HCT116 (cell line): Measurements from ENCODE around the gene FNDC1. TPM values are rescaled to one million over a fixed set of nuclear protein-coding genes. Genes with fewer than 3 reads are reported as not detected.

Experiments
- ATAC-seq: fragments of 200-7000 bp; cut with Tn5 transposase; 2 replicates; pipeline ENCODE4 v1.9.1; 2020; ENCODE audit warnings: mild to moderate bottlenecking, moderate library complexity
- BruUV-seq: library from RNA; stranded (reverse); fragments of 400-500 nt; replicated peaks from 2 replicates; lab custom pipeline; 2021; lab: Mats Ljungman, UMichigan
- CTCF ChIA-PET: fragments of 300-600 bp; sonication (Branson Sonifier 250); formaldehyde crosslinking; loops from one replicate; lab custom pipeline; 2021; ENCODE audit warnings: antibody characterized with exemption; lab: Charles Lee
- POLR2A ChIA-PET: fragments of 300-600, 350-600 bp; sonication (Branson Sonifier 250); formaldehyde crosslinking; loops from one replicate; lab custom pipeline; 2021; ENCODE audit warnings: antibody characterized with exemption; lab: Charles Lee
- RAD21 ChIA-PET, 2 experiments: fragments of 300-600 bp; sonication (Branson Sonifier 250); formaldehyde crosslinking; loops; one replicate each; lab custom pipeline; 2023; ENCODE audit warnings: low total read pairs in 2 of 2; ENCODE audit not compliant: uncharacterized antibody in 2 of 2, unreplicated experiment in 2 of 2, low non-redundant PET in 1 of 2; lab: Charles Lee
- DNase-seq: peaks from one replicate; pipeline ENCODE4 v3.0.0-alpha.2; 2010; ENCODE audit warnings: low read depth, low spot score
- H2AFZ ChIP-seq: fragments of 200-600 bp; shearing (Covaris generic), sonication (generic); 2 replicates; pipeline ENCODE4 v1.6.1; 2017; ENCODE audit warnings: low read depth, mixed run types, mixed read lengths, antibody characterized with exemption, low read length; ENCODE audit not compliant: poor library complexity, severe bottlenecking
- H3K27ac ChIP-seq: 2 replicates; pipeline ENCODE4 v1.5.1; 2012; ENCODE audit warnings: low read depth, low read length
- H3K27me3 ChIP-seq: fragments of 200-600 bp; sonication (generic); 2 replicates; pipeline ENCODE4 v1.6.1; 2016; ENCODE audit warnings: mixed run types, low read length, mixed read lengths; ENCODE audit not compliant: insufficient read depth
- H3K36me3 ChIP-seq, 2 experiments: fragments of 200-500 bp in 1 of 2; fragments of 200-600 bp in 1 of 2; sonication (Bioruptor generic) in 1 of 2; sonication (generic) in 1 of 2; 2 replicates each; pipeline versions ENCODE4 v1.5.1 to v1.6.1; 2014 to 2016; ENCODE audit warnings: low read length in 2 of 2, inconsistent platforms in 1 of 2, mixed read lengths in 1 of 2, mixed run types in 1 of 2; ENCODE audit not compliant: insufficient read depth in 2 of 2, control insufficient read depth in 1 of 2
- H3K4me1 ChIP-seq, 2 experiments: fragments of 200-600 bp in 1 of 2; sonication (generic) in 1 of 2; 2 replicates each; pipeline versions ENCODE4 v1.5.1 to v1.6.1; 2012 to 2017; ENCODE audit warnings: low read length in 2 of 2, inconsistent platforms in 1 of 2, mild to moderate bottlenecking in 1 of 2, mixed read lengths in 1 of 2, mixed run types in 1 of 2, moderate library complexity in 1 of 2; ENCODE audit not compliant: insufficient read depth in 2 of 2, control insufficient read depth in 1 of 2
- H3K4me2 ChIP-seq: fragments of 200-600 bp; sonication (generic); 2 replicates; pipeline ENCODE4 v1.6.1; 2017; ENCODE audit warnings: mixed run types, low read length, mixed read lengths
- H3K4me3 ChIP-seq, 2 experiments: fragments of 200-600 bp in 1 of 2; sonication (generic) in 1 of 2; replicated peaks in 1 of 2; 2 replicates each; pipeline ENCODE4 v1.5.1; 2011 to 2016; ENCODE audit warnings: low read length in 2 of 2, control low read depth in 1 of 2, low read depth in 1 of 2, mild to moderate bottlenecking in 1 of 2, mixed read lengths in 1 of 2, mixed run types in 1 of 2
- H3K79me2 ChIP-seq: fragments of 200-600 bp; sonication (generic); 2 replicates; pipeline ENCODE4 v1.6.1; 2017; ENCODE audit warnings: mild to moderate bottlenecking, mixed run types, low read length, moderate library complexity, mixed read lengths; ENCODE audit not compliant: insufficient read depth
- H3K9ac ChIP-seq: fragments of 200-600 bp; sonication (generic); 2 replicates; pipeline ENCODE4 v1.6.1; 2016; ENCODE audit warnings: low read length, mixed read lengths
- H3K9me2 ChIP-seq: fragments of 200-600 bp; sonication (generic), shearing (Covaris generic); 2 replicates; pipeline ENCODE4 v1.6.1; 2017; ENCODE audit warnings: mixed run types, mild to moderate bottlenecking, moderate library complexity; ENCODE audit not compliant: insufficient read depth
- H3K9me3 ChIP-seq, 2 experiments: fragments of 200-500 bp in 1 of 2; fragments of 200-600 bp in 1 of 2; sonication (Bioruptor generic) in 1 of 2; sonication (generic) in 1 of 2; 2 replicates each; pipeline ENCODE4 v1.6.1; 2014 to 2017; ENCODE audit warnings: low read length in 2 of 2, mixed read lengths in 2 of 2, inconsistent platforms in 1 of 2, low read depth in 1 of 2, mild to moderate bottlenecking in 1 of 2, mixed run types in 1 of 2, moderate library complexity in 1 of 2; ENCODE audit not compliant: control insufficient read depth in 1 of 2, insufficient read depth in 1 of 2
- H4K20me1 ChIP-seq: fragments of 200-600 bp; sonication (generic), shearing (Covaris generic); 2 replicates; pipeline ENCODE4 v1.6.1; 2017; ENCODE audit warnings: mixed run types, mild to moderate bottlenecking, moderate library complexity; ENCODE audit not compliant: insufficient read depth
- ATF3 ChIP-seq: IDR thresholded peaks from 2 replicates; pipeline ENCODE4 v1.6.1; 2012
- CBX3 ChIP-seq: IDR thresholded peaks from 2 replicates; pipeline ENCODE4 v1.6.1; 2012; ENCODE audit warnings: low read depth
- CEBPB ChIP-seq: IDR thresholded peaks from 2 replicates; pipeline ENCODE4 v1.6.1; 2012; ENCODE audit warnings: low read depth
- ELF1 ChIP-seq: IDR thresholded peaks from 2 replicates; pipeline ENCODE4 v1.6.1; 2012; ENCODE audit warnings: low read depth, borderline replicate concordance
- EZH2 ChIP-seq: fragments of 200-600 bp; sonication (generic); IDR thresholded peaks from 2 replicates; pipeline ENCODE4 v1.6.1; 2017; ENCODE audit warnings: antibody characterized with exemption, mixed run types
- EZH2phosphoT487 ChIP-seq: fragments of 200-600 bp; IDR thresholded peaks from 2 replicates; pipeline ENCODE4 v1.6.1; 2018; ENCODE audit warnings: antibody characterized with exemption, borderline replicate concordance
- FOSL1 ChIP-seq: IDR thresholded peaks from 2 replicates; pipeline ENCODE4 v1.6.1; 2012; ENCODE audit warnings: low read depth
- JUND ChIP-seq: IDR thresholded peaks from 2 replicates; pipeline ENCODE4 v1.6.1; 2012
- POLR2A ChIP-seq: IDR thresholded peaks from 2 replicates; pipeline ENCODE4 v1.7.0; 2011; ENCODE audit warnings: borderline replicate concordance; ENCODE audit not compliant: insufficient read depth, insufficient read length; ENCODE audit errors: extremely low read depth
- RAD21 ChIP-seq: IDR thresholded peaks from 2 replicates; pipeline ENCODE4 v1.6.1; 2012; ENCODE audit warnings: low read depth, mild to moderate bottlenecking
- SIN3A ChIP-seq: IDR thresholded peaks from 2 replicates; pipeline ENCODE4 v1.6.1; 2012; ENCODE audit warnings: low read depth
- SP1 ChIP-seq: IDR thresholded peaks from 2 replicates; pipeline ENCODE4 v1.6.1; 2012; ENCODE audit warnings: low read depth
- SRF ChIP-seq: IDR thresholded peaks from 2 replicates; pipeline ENCODE4 v1.6.1; 2012; ENCODE audit warnings: low read depth
- TCF7L2 ChIP-seq: IDR thresholded peaks from 2 replicates; pipeline ENCODE4 v1.7.0; 2011; ENCODE audit warnings: borderline replicate concordance, inconsistent platforms; ENCODE audit not compliant: insufficient read depth, insufficient read length; ENCODE audit errors: extremely low read depth
- YY1 ChIP-seq: IDR thresholded peaks from 2 replicates; pipeline ENCODE4 v1.6.1; 2011; ENCODE audit warnings: low read length, low read depth, moderate library complexity, mild to moderate bottlenecking; ENCODE audit not compliant: insufficient replicate concordance; ENCODE audit errors: extremely low read depth
- ZFX ChIP-seq: fragments of 450-650 bp; IDR thresholded peaks from 2 replicates; pipeline ENCODE4 v1.6.1; 2017
- intact Hi-C: fragments of 100-400 bp; cut with micrococcal nuclease; formaldehyde crosslinking; loops from 2 replicates; pipeline ENCODE4 v1.10.0; 2022
- total RNA-seq: library from RNA; stranded (reverse); gene quantifications from one replicate; pipeline ENCODE4 v1.2.1, GENCODE V29; 2021; ENCODE audit not compliant: unreplicated experiment
- TF ChIP-seq, protein P1 (sequence below): IDR thresholded peaks from 2 replicates; pipeline ENCODE4 v1.6.1; 2012
- TF ChIP-seq, protein P2 (sequence below), 3 experiments: fragments of 200-600 bp in 1 of 3; sonication (generic) in 1 of 3; IDR thresholded peaks in 2 of 3; conservative IDR thresholded peaks in 1 of 3; 2 replicates each; pipeline ENCODE4 v1.5.1; 2012 to 2017; ENCODE audit warnings: low read depth in 2 of 3, low read length in 2 of 3, antibody characterized with exemption in 1 of 3, borderline replicate concordance in 1 of 3, control low read depth in 1 of 3, mild to moderate bottlenecking in 1 of 3, mixed read lengths in 1 of 3, mixed run types in 1 of 3, moderate library complexity in 1 of 3; ENCODE audit not compliant: insufficient read depth in 1 of 3

The FNDC1 gene
- total RNA-seq, 1 experiment from 2014 or later = 0.07 TPM

GRCh38 chr6:159130846-159131245, 38.4 kb upstream of the FNDC1 start:
- ChIA-PET CTCF (no interaction called here), POLR2A (no interaction called here), RAD21 (no interaction called here)
- Histone ChIP-seq H3K4me1 (peaks cover 0 to 12% of the 10 kb centered on the region in 2 experiments; a peak in 2 of 4 replicates), H4K20me1 (no peaks in the 10 kb centered on the region), H3K36me3 (no peaks in the 10 kb centered on the region), H3K79me2 (no peaks in the 10 kb centered on the region), H3K4me3 (no peak overlapping the region), H2AFZ (no peak overlapping the region), H3K9me3 (no peaks in the 10 kb centered on the region), H3K27me3 (no peaks in the 10 kb centered on the region), H3K9me2 (no peaks in the 10 kb centered on the region), H3K4me2 (no peak overlapping the region), H3K9ac (no peak overlapping the region), H3K27ac (no peak overlapping the region)
- no TSS peak for BruUV-seq
- ATAC-seq (no peak), DNase-seq (no peak)
- intact Hi-C loops = no loop called here
- TF ChIP-seq CBX3 = no peak
- TF ChIP-seq SP1 = no peak
- TF ChIP-seq ZFX = no peak
- TF ChIP-seq TCF7L2 = no peak
- TF ChIP-seq ELF1 = no peak
- no peak for TF ChIP-seq POLR2A
- TF ChIP-seq, protein P1, sequence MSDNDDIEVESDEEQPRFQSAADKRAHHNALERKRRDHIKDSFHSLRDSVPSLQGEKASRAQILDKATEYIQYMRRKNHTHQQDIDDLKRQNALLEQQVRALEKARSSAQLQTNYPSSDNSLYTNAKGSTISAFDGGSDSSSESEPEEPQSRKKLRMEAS = no peak
- TF ChIP-seq RAD21 = no peak
- no peak for TF ChIP-seq EZH2phosphoT487
- TF ChIP-seq CEBPB = no peak
- no peak for TF ChIP-seq JUND
- no peak for TF ChIP-seq EZH2
- TF ChIP-seq ATF3 = no peak
- TF ChIP-seq SRF = no peak
- TF ChIP-seq YY1 = no peak
- no peak for TF ChIP-seq FOSL1
- no peak for TF ChIP-seq SIN3A
- TF ChIP-seq, protein P2, sequence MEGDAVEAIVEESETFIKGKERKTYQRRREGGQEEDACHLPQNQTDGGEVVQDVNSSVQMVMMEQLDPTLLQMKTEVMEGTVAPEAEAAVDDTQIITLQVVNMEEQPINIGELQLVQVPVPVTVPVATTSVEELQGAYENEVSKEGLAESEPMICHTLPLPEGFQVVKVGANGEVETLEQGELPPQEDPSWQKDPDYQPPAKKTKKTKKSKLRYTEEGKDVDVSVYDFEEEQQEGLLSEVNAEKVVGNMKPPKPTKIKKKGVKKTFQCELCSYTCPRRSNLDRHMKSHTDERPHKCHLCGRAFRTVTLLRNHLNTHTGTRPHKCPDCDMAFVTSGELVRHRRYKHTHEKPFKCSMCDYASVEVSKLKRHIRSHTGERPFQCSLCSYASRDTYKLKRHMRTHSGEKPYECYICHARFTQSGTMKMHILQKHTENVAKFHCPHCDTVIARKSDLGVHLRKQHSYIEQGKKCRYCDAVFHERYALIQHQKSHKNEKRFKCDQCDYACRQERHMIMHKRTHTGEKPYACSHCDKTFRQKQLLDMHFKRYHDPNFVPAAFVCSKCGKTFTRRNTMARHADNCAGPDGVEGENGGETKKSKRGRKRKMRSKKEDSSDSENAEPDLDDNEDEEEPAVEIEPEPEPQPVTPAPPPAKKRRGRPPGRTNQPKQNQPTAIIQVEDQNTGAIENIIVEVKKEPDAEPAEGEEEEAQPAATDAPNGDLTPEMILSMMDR (IDR thresholded peaks at IDR 0.05 in 2 of 3, conservative IDR thresholded peaks at IDR 0.05 in 1 of 3; ENCODE audit: borderline replicate concordance in 1 of 3, insufficient read depth in 1 of 3, low read depth in 2 of 3, low read length in 2 of 3) = no peak
